ENCODE measurements around the gene CSRNP3.

Gene CSRNP3

DNA sequence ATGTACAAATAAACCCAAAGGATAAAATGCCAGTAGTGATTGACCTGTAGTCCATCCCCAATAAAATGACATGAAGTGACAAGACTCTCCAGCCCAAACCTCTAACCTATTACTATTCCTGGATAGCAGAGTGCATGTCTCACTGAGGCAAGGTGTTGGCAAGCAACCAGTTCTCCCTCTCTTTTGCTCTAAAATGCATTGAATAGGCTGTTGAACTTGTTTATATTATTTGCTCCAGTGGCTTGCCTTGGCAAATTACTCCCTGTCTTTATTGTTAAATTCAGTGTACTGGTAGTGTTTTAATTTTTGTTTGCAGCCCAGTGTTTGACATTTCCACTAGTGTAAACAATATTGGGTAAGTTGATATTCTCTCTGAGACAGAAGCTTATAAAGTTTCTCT lies 70.5 kb downstream of the CSRNP3 start:
- Mint-ChIP-seq H3K4me3 (no peak overlapping the region), H3K9me3 (no peaks in the 10 kb centered on the region)

DNA sequence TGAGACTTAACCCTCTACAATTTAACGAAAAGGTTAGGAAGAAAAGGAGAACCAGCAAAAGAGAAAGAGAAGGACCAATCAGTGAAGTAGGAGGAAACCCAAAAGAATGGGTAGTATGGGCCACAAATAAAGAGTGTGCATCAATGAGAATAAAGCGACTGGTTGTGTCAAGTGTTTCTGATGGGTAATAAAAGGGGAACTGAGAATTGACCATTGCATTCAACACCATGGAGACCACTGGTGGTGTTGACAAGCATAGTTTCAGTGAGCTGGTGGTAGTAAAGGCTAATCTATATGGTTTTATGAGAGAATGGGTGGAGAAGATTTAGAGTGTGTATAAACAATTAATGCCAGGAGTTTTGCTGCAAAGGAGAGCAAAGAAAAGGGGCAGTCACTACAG lies 75.4 kb downstream of the CSRNP3 start:
- Mint-ChIP-seq H3K4me1 (ENCODE audit: low read depth) (no peaks in the 10 kb centered on the region), H3K27me3 (ENCODE audit: low read depth) (no peaks in the 10 kb centered on the region), H3K9me3 (no peaks in the 10 kb centered on the region), H3K27ac (no peak overlapping the region), H3K36me3 (ENCODE audit: low read depth) (no peaks in the 10 kb centered on the region), H3K4me3 (no peak overlapping the region)

More for the DNA sequence above, 70.5 kb downstream of the CSRNP3 start:
- Mint-ChIP-seq H3K27ac (no peak overlapping the region), H3K36me3 (ENCODE audit: low read depth) (no peaks in the 10 kb centered on the region), H3K4me1 (ENCODE audit: low read depth) (no peaks in the 10 kb centered on the region), H3K27me3 (ENCODE audit: low read depth) (no peaks in the 10 kb centered on the region)

- no peak overlapping the region for H3K4me3 Mint-ChIP-seq
- no peaks in the 10 kb centered on the region for H3K4me1 Mint-ChIP-seq (ENCODE audit: low read depth)
- H3K27ac Mint-ChIP-seq = no peak overlapping the region
- no peaks in the 10 kb centered on the region for H3K27me3 Mint-ChIP-seq (ENCODE audit: low read depth)
- H3K9me3 Mint-ChIP-seq = no peaks in the 10 kb centered on the region
- H3K36me3 Mint-ChIP-seq (ENCODE audit: low read depth) = no peaks in the 10 kb centered on the region
Observed at GRCh38 chr2:165547900-165548299, 78.4 kb downstream of the CSRNP3 start.

DNA sequence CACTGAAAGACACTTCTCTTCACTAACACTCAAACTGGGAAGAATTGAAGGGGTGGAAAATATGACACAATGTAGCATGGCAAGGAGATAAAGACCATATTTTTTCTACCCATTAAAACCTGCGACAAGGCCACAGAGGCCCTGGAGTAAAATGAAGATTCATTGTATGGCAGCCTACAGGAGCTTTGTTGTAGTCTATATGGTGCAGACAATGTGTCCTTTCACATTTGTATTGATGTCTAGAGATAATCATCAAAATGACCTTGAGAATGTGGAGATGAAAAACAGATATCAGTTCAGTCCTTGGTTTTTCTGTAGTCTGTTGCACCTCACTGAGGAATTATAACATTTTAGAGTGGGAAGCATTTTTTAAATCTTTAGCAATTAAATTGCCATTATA lies 80.1 kb downstream of the CSRNP3 start:
- no peaks in the 10 kb centered on the region for H3K27me3 Mint-ChIP-seq (ENCODE audit: low read depth)
- H3K4me3 Mint-ChIP-seq = no peak overlapping the region
- no peak overlapping the region for H3K27ac Mint-ChIP-seq
- no peaks in the 10 kb centered on the region for H3K36me3 Mint-ChIP-seq (ENCODE audit: low read depth)
- no peaks in the 10 kb centered on the region for H3K4me1 Mint-ChIP-seq (ENCODE audit: low read depth)
- H3K9me3 Mint-ChIP-seq = no peaks in the 10 kb centered on the region

DNA sequence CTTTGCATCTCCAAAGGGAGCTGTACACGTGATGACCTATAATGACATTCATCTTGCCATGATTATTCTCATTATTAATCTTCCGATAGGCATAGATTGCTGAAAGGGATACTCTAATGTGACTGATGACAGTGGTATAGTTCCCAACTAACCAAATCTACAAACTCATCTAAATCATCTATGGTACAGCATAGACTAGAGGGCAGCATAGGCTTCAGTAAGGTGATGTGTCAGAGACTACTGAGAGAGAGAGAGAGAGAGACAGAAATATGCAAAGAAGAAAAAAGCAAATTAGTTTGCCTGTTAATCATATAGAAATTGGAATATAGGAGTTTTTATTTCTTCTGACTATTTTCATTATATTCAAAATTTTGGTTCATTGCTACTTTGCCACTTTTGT lies 89.3 kb downstream of the CSRNP3 start:
- Mint-ChIP-seq H3K4me3 (no peak overlapping the region), H3K27me3 (ENCODE audit: low read depth) (no peaks in the 10 kb centered on the region), H3K9me3 (no peaks in the 10 kb centered on the region), H3K36me3 (ENCODE audit: low read depth) (no peaks in the 10 kb centered on the region), H3K27ac (no peak overlapping the region), H3K4me1 (ENCODE audit: low read depth) (no peaks in the 10 kb centered on the region)

GRCh38 chr2:165560377-165560988 lies 91.0 kb downstream of the CSRNP3 start:
- Mint-ChIP-seq H3K27ac (no peak overlapping the region), H3K4me1 (ENCODE audit: low read depth) (no peaks in the 10 kb centered on the region), H3K9me3 (no peaks in the 10 kb centered on the region), H3K27me3 (ENCODE audit: low read depth) (no peaks in the 10 kb centered on the region), H3K36me3 (ENCODE audit: low read depth) (no peaks in the 10 kb centered on the region), H3K4me3 (no peak overlapping the region)

DNA sequence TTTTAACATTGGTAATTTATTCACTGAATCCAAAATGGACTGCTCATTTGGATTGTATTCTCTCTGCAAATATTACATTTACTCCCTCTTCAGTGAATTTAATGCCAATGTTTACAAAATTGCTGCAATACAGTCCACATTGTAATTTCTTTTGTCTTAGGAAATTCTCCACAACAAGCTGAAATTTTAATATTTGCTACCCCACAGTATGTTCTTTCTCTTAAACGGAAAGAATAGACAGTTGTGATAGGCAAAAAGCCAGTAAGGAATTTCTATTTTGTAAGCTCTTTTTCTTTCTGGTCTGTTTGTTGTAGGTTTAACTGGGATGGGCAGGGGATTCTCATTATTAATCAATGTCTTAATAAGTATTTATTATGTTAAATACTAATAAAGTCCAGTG lies 92.0 kb downstream of the CSRNP3 start:
- Mint-ChIP-seq H3K27ac (no peak overlapping the region), H3K27me3 (ENCODE audit: low read depth) (no peaks in the 10 kb centered on the region), H3K4me3 (no peak overlapping the region), H3K36me3 (ENCODE audit: low read depth) (no peaks in the 10 kb centered on the region), H3K4me1 (ENCODE audit: low read depth) (no peaks in the 10 kb centered on the region), H3K9me3 (no peaks in the 10 kb centered on the region)

- no peaks in the 10 kb centered on the region for H3K9me3 Mint-ChIP-seq
- H3K36me3 Mint-ChIP-seq (ENCODE audit: low read depth) = no peaks in the 10 kb centered on the region
- H3K27ac Mint-ChIP-seq = no peak overlapping the region
- H3K4me3 Mint-ChIP-seq = no peak overlapping the region
- no peaks in the 10 kb centered on the region for H3K4me1 Mint-ChIP-seq (ENCODE audit: low read depth)
- no peaks in the 10 kb centered on the region for H3K27me3 Mint-ChIP-seq (ENCODE audit: low read depth)
Observed at GRCh38 chr2:165562233-165562632, 92.7 kb downstream of the CSRNP3 start.

DNA sequence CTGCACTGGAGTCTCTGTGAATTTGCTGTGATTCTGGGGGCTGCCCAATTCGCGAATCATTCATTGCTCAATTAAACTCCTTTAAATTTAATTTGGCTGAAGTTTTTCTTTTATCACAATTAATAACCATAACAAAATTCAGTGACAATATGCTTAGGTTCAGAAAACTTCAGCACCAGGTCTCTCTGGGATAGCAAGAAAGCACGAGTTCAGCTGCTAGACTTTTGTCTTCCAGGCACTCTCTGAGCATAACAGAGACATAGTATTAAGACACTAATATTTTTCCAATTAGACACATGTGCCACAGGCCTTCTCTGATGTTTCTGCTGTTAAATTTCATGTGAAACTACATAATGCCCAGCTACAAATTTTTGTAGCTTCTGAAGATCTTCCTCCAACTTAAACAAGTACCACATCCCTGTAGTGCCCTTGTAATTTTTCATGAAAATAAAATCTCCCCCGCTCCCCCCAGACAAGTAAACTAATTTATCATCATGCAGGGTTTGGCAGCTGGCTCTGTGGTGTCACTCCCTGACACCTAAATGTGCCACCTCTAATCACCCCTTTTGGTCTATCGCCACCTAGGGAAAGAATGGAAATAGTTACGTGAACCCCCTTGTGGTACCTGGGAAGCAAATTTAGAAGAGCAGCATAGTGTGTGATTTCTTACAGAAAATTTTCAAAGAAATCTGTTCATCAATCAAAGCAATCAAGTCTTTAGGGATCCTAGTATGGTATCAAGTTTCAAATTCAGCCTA lies 94.1 kb downstream of the CSRNP3 start:
- no peak overlapping the region for H3K27ac Mint-ChIP-seq
- H3K27me3 Mint-ChIP-seq (ENCODE audit: low read depth) = peaks cover 3% of the 10 kb centered on the region
- no peaks in the 10 kb centered on the region for H3K9me3 Mint-ChIP-seq
- no peaks in the 10 kb centered on the region for H3K4me1 Mint-ChIP-seq (ENCODE audit: low read depth)
- H3K4me3 Mint-ChIP-seq = no peak overlapping the region
- no peaks in the 10 kb centered on the region for H3K36me3 Mint-ChIP-seq (ENCODE audit: low read depth)

DNA sequence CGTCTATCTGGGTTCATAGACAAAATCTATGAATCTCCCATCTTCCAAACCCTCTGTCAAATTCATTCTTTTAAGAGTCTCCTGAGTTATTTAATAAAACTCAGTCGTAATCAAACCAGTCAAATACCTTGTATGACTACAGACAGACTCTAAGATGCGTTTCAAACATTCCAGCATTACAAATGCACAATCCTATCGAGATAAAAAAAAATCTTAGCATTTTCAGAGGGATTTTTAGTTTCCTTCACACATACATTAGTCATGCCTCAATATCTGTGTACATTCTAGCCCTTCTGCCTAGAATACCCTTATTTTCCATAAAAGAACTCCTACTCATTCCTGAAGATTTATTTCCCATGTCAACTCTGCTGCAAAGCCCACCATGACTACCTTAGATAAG lies 96.5 kb downstream of the CSRNP3 start:
- Mint-ChIP-seq H3K36me3 (ENCODE audit: low read depth) (no peaks in the 10 kb centered on the region), H3K27ac (no peak overlapping the region), H3K4me1 (ENCODE audit: low read depth) (no peaks in the 10 kb centered on the region), H3K27me3 (ENCODE audit: low read depth) (peaks cover 3% of the 10 kb centered on the region), H3K9me3 (no peaks in the 10 kb centered on the region), H3K4me3 (no peak overlapping the region)

DNA sequence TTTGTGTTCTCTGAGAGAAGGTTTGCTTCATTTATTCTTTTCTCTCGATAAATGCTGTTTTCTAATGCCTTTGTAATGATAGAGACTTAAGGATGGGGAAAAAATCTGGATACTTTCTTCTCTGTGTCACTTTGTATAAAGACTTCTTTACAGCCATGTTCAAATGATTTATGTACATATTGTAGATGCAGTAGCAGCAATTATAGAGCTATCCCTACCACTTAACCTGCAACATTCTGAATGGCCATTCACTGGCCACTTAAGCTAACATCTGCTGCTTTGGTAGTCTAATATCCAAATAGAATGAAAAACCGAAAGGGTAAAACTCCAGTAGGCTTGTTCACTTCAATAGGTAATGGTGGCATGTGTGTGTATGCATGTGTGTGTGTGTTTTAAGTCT lies 97.8 kb downstream of the CSRNP3 start:
- no peaks in the 10 kb centered on the region for H3K4me1 Mint-ChIP-seq (ENCODE audit: low read depth)
- no peak overlapping the region for H3K4me3 Mint-ChIP-seq
- H3K36me3 Mint-ChIP-seq (ENCODE audit: low read depth) = no peaks in the 10 kb centered on the region
- peaks cover 3% of the 10 kb centered on the region for H3K27me3 Mint-ChIP-seq (ENCODE audit: low read depth)
- no peak overlapping the region for H3K27ac Mint-ChIP-seq
- H3K9me3 Mint-ChIP-seq = no peaks in the 10 kb centered on the region

GRCh38 chr2:165568361-165568760 lies 98.9 kb downstream of the CSRNP3 start:
- Mint-ChIP-seq H3K27ac (no peak overlapping the region), H3K27me3 (ENCODE audit: low read depth) (peaks cover 3% of the 10 kb centered on the region), H3K9me3 (no peaks in the 10 kb centered on the region), H3K4me3 (no peak overlapping the region), H3K4me1 (ENCODE audit: low read depth) (no peaks in the 10 kb centered on the region), H3K36me3 (ENCODE audit: low read depth) (no peaks in the 10 kb centered on the region)

DNA sequence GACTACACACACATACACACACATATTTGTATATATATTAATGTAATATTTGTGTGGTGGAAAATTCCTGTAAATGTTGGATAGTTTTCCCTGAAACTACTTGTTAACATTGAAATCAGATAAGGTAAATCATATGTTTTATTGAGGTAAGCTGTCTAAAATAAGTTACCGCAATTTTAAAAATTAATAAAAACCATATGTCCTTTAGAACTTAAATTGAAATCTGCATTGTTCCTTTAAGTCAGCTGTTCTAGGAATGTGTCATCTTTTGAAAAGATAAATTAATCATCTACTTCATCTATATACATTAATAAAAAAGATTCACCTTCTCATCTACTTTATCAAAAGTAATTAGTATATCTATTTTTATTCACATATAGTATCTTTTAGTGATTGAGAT lies 102.0 kb downstream of the CSRNP3 start:
- Mint-ChIP-seq H3K4me1 (ENCODE audit: low read depth) (no peaks in the 10 kb centered on the region), H3K36me3 (ENCODE audit: low read depth) (no peaks in the 10 kb centered on the region), H3K27me3 (ENCODE audit: low read depth) (peaks cover 3% of the 10 kb centered on the region), H3K9me3 (no peaks in the 10 kb centered on the region), H3K27ac (no peak overlapping the region), H3K4me3 (no peak overlapping the region)

- Mint-ChIP-seq H3K27me3 (ENCODE audit: low read depth) (peaks cover 3% of the 10 kb centered on the region), H3K36me3 (ENCODE audit: low read depth) (no peaks in the 10 kb centered on the region), H3K4me3 (no peak overlapping the region), H3K9me3 (no peaks in the 10 kb centered on the region), H3K4me1 (ENCODE audit: low read depth) (no peaks in the 10 kb centered on the region), H3K27ac (no peak overlapping the region)
Observed at GRCh38 chr2:165572151-165572550, 102.7 kb downstream of the CSRNP3 start.

DNA sequence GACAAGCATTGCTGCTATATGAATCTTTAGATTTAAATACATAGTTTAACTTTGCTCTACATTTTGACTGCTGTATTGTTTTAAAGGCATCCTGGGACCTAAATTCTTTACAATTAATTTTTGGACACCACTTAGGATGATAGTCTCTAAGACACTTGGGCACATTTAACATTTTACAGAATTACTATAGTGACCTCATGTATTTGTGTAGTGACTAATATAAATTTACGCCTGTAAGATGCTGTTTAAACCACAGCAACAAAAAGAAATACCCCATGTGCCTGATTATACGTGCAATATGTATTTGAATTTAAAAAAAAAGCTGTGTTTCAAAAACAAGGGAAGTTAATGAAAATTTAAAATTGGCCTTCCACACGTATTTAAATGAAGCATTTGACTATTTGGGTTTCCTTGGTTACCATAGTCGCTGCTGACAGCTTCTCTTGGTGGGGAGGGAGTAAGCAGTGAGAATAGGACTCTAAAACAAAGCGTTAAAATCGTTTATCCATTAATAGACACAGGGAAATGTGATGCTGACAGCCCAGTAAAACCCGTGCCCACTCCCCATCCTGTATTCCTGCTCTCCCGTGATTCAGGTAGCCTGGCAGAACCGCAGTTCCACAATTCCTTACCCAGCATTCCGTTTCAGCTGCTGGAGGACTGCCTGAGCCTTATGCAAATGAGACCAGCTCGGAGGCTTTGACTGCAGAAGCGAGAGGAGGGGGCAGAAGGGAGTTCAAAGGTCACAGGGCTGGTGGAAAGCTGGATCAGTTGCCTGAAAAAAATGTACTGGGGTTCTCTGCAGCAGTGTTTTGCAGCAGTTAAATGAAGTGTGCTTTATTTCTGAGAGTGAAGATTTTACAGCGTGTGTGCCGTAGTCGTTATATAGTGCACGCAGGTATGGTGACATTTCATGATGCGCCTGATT lies 104.3 kb downstream of the CSRNP3 start:
- Mint-ChIP-seq H3K36me3 (ENCODE audit: low read depth) (no peaks in the 10 kb centered on the region), H3K4me3 (no peak overlapping the region), H3K9me3 (no peaks in the 10 kb centered on the region), H3K27ac (no peak overlapping the region), H3K4me1 (ENCODE audit: low read depth) (no peaks in the 10 kb centered on the region), H3K27me3 (ENCODE audit: low read depth) (no peaks in the 10 kb centered on the region)

Measured in T-helper 1 cell treated with Interleukin-12 subunit alpha and Interleukin-12 subunit beta and Interleukin-4 antibody, amounts not matched to agents 30 μg/mL and 1 μg/mL, for 36 hours (primary cell).